HG02885 (cell line): ENCODE results near the gene PIK3R3.

Experiments used
- ATAC-seq: cut with Tn5 transposase; IDR thresholded peaks from one replicate; pipeline ENCODE4 v1.9.1; 2021; ENCODE audit warnings: mild to moderate bottlenecking; ENCODE audit not compliant: unreplicated experiment, poor library complexity

PIK3R3 gene

DNA sequence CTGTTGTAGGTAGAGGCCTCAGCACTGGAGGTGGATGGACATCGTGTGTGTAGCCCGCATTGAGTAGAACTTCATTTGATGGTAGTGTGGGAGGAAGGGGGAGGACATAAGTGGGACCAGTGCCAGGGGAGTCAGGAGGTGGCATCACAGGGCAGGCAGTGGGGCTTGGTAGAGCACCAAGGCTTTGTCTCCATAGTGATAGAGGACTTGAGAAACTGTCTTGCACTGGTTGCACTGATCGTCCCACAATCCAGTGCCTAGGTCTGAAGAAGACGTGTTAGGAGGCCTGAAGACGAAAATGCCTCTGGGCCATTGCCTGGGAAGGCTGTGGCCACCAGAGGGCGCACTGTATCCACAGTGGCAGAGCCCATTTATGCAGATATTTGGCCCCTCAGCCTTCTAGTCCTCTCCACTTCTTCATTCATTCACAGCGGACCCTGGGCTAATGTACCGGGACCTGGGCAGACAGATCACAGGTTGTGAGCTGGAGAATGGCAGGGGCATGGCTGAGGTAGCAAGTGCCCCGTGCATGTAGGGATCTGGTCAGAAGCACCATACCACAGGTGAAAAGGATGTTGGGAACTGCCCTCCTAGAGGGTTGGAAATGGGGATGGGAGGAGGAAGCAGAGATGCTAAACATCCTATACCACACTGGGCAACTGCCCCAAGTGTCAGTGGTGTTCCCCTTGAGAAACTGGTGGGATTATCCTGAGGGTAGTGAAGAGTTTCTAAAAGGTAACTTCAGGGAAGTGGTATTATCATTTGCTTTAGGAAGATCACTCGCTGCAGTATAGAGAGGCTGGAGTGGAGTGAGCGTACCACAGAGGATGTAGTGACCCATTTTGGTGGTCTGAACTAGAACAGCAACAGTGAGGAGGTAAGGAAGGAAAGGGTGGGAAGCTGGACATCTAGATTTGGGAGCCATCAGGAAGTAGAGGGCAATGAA is 95.3 kb downstream of the PIK3R3 start:
- ATAC-seq, result peak; percentile 52

DNA sequence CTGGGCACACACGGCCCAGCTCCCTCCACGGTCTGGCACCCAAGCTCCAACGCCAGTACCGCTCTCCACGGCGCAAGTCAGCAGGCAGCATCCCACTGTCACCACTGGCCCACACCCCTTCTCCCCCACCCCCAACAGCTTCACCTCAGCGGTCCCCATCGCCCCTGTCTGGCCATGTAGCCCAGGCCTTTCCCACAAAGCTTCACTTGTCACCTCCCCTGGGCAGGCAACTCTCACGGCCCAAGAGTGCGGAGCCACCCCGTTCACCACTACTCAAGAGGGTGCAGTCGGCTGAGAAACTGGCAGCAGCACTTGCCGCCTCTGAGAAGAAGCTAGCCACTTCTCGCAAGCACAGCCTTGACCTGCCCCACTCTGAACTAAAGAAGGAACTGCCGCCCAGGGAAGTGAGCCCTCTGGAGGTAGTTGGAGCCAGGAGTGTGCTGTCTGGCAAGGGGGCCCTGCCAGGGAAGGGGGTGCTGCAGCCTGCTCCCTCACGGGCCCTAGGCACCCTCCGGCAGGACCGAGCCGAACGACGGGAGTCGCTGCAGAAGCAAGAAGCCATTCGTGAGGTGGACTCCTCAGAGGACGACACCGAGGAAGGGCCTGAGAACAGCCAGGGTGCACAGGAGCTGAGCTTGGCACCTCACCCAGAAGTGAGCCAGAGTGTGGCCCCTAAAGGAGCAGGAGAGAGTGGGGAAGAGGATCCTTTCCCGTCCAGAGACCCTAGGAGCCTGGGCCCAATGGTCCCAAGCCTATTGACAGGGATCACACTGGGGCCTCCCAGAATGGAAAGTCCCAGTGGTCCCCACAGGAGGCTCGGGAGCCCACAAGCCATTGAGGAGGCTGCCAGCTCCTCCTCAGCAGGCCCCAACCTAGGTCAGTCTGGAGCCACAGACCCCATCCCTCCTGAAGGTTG is 97.6 kb downstream of the PIK3R3 start:
- no peak for ATAC-seq

DNA sequence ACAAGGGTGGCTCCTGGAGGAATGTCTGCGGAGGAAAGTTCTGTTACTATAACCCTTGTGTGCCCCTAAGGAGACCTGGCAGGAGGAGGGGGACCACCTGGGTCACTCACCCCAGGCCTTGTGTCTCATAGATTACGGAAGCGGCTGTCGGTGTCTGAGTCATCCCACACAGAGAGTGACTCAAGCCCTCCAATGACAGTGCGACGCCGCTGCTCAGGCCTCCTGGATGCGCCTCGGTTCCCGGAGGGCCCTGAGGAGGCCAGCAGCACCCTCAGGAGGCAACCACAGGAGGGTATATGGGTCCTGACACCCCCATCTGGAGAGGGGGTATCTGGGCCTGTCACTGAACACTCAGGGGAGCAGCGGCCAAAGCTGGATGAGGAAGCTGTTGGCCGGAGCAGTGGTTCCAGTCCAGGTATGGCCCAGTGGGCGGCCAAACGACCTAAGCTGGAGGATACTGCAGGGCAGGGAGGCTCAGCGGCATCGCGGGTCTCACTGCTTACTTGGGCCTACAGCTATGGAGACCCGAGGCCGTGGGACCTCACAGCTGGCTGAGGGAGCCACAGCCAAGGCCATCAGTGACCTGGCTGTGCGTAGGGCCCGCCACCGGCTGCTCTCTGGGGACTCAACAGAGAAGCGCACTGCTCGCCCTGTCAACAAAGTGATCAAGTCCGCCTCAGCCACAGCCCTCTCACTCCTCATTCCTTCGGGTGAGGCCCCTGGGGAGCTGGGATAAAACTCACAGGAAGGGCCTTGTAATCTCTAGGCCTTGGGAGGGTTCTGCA is 101.4 kb downstream of the PIK3R3 start:
- ATAC-seq, result no peak

DNA sequence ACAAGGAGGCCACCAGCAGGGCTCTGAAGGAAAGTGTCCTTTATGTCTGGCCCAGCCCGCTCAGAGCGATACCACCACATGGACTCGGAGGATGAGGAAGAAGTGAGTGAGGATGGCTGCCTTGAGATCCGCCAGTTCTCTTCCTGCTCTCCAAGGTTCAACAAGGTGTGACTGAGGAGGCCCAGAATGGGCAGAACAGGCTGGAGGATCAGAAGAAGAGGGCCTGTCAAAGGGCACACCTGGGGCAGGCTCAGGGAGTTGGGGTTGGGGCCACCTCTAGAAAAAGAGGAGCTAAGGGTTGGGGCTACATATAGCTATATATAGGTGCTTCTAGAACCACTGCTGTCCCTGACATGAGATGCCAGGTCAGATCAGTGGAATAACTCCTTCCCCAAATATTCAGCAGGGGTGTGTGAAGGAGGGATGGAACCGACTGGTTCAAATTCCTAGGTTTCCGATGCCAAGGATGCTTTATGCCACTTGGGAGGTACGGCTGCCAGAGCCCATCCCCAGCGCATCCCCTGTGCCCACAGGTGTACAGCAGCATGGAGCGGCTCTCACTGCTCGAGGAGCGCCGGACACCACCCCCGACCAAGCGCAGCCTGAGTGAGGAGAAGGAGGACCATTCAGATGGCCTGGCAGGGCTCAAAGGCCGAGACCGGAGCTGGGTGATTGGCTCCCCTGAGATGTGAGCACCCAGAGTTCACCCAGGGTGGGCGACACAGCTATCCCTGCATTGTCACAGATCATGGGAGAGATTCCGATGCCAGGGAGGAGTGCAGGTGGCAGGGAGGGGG is 102.2 kb downstream of the PIK3R3 start:
- ATAC-seq, result no peak

DNA sequence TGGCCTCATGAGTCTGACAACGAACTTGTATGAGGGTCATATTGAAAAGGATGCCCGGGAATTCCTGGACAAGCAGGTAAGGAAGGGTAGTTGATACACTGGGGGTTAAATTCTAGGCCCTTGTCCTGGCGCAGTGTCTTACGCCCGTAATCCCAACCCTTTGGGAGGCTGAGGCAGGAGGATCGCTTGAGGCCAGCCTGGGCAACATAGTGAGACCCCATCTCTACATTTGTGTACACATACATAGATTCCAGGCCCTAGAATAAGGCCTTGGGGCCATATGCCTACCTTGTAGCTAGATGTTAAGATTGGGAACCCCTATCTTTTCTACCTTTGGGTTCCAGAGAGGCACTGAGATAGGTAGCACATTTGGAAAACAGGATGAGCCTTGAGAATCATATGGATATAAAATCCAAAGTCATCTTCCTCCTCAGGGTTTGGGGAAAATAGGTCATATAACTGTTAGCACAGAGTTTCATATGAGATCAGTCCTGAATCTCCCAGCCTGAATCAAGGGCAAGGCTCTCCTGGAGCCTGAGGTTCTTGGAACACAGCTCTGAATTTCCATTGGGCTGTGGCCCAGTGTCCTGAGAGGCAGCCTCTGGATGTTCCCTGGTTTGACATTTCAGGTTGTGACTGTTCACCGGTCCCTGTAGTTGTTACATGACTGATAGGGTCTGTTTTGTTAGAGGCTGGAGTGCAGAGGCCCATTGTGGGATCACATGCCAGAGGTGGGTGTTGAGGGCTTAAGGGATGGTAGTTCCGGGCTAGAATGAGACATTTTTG is 104.4 kb downstream of the PIK3R3 start:
- no peak for ATAC-seq

DNA sequence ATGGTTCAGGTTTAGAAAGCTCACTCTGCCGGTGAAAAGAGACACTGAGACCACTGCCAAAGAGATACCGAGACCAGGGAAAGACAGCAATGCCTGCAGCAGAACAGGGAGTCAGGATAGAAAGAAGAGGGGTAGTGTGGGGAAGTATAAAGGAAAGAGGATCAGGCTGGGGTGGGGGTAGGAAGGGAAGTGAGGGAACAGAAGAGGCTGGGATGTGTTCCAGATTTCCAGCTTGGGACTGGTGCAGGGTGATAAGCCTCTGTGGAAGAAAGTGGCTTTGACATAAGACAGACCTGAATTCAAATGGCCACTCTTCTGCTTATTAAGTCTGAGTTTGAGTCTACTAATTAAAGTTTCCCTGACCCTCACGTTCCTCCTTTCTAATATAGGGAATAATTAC is 105.9 kb downstream of the PIK3R3 start:
- ATAC-seq, result no peak

DNA sequence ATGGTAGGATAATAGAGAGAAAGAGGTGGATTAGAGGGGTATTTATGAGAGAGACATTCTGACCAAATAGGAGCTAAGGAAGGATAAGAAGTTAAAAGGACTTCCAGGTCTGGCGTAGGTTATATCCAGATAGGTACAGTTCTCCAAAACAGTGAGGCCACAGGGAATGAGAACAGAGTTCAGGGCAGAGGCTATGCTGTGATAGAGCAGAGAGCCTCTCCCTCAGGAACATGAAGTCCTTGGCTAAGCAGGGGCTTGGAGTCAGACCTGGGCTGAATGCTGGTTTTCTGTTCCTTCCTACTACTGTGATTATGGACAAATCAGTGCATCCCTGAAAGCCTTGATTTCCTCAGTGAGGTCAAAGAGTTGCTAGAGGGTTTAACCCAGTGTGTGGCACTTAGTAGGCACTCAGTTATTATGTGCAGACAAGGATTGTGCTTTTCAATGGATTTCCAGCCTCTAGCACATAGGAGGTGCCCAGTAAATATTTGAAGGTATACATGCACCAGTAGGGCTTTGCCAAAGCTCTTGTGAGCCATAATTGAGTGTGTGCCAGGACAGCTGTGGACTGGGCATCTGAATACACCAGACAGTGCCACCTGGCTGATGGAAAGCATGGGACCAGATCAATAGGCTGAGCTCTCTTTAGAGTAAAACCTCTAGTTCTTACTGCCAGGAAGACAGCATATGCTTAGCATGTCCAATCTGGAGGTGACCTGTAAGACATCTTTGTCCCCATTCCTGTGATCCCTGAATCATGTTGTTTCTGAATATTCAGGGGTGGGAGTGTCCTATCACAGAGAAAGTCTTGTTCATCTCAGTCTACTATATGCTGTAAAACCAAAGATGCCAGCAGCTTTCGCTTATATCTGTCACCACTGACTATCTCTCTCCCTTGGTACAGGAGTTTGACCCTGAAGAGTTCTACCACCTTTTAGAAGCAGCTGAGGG is 111.1 kb downstream of the PIK3R3 start:
- ATAC-seq, result no peak

DNA sequence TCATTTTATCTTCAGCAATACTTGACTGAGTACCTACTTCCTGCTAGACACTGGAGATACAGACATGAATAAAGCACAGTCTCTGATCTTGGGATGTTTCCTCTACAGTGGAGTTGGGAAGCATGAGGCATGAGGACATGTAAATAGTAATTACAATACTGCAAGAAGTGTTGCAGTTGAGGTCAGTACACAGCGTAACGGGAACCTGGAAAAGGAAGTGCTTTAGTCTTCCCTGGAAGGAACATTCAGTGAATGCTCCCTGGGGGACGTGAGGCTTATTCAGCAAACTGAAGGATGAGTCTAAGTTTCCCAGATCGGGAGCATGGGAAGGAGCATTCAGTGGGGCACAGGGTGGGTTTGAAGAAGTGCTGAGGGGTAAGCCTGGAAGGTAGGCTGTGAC is 112.4 kb downstream of the PIK3R3 start:
- ATAC-seq, result no peak

DNA sequence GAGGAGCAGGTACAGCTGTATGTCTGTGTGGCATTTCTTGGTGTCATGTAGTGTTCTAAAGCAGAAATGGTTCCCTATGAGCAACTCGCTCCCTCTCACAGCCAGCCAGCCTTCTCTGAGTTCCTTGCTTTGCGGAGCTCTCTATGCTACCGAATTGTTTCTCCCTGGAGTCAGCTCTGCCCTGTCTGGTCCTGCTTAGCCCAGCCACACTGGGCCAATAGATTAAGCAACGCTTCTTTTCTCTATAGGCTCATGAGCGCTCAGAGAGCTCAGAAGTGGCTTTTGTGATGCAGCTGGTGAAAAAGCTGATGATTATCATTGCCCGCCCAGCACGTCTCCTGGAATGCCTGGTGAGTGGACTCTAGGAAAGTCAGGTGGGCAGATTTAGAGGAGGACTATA is 113.1 kb downstream of the PIK3R3 start:
- ATAC-seq, result no peak

DNA sequence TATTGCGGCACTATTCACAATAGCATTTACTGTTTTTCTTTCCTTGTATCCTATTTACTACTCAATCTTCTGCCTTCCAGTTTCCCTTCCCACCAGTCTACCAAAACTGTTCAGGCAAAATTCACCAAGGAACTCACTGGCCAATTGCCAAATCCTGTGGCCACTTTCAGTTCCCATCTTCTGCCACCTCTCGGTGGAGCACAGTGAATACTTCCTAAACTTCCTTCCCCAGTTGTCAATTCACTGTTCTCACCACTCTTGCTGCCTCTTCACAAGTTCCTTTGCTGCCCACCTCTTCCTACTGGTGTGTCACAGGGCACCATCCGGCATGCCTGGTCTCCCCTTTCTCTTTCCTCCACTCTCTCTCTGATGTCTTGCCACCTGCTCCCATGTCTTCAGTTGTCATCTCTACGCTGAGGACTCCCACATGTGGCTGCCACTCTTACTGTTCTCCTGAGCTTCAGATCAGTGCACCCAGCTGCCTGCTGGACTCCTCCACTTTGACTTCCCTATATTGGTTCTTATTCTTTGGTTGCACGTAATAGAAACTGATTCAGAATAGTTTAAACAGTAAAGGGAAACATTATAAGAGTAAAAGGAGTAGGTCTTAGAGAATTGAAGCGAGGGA is 114.4 kb downstream of the PIK3R3 start:
- no peak for ATAC-seq

DNA sequence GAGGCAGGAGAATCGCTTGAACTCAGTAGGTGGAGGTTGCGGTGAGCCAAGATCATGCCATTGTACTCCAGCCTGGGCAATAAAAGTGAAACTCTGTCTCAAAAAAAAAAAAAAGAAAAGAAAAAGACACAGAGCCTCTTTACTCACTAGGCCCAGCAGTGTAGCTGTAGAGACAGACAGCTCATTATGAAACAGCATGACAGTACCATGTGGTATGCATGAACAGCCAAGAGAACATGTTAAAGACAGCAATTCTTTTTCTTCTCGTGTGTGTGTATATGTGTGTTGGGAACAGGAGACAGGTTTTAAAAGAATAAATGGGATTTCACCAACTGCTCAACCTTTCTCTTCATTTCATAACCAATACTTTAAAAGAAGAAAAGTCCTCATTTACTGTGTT is 118.8 kb downstream of the PIK3R3 start:
- no peak for ATAC-seq

DNA sequence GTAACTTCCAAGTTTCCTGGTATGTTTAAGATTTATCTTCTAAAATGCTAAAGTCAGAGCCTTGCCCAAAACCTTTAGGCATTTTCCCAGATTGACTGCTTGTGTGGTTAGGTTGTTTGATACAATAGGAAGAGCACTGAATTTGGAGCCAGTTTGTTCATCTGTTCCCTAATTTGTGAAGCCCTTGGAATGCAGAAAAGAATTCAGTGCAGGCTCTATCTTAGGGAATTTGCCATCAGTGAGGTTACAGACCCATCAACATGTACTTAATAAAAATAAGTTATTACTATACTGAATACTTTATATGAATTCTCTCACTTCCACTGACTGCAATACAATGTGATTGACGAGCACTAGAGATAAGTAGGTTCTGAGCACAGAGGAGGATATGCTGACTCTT is 120.2 kb downstream of the PIK3R3 start:
- ATAC-seq, result no peak

DNA sequence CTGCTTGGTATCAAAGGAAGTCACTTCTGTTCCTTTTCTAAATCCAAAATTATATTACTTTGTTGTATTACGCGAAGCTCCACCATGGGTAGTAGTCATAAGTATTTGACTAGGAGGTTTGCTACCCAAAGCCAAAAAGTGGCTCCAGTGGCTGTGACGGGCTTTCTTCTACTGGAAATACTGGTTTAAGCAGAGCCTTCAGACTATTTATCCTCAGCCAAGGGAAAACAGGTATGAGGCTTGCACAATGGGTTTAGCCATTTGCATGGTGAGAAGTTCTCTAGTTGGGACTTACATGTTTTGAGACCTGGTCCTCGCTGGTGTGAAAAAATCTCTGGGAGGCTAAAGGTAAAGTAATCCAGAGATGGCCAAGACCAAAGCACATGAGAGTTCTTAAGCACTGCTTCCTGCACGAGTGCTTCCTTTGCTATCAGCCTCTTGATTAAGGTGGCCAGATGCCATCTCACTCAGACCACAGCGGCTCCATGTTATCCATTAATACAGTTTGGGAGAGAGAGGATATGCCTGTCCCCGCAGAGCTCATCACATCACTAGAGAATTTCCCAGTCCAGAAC is 121.2 kb downstream of the PIK3R3 start:
- ATAC-seq, result no peak

DNA sequence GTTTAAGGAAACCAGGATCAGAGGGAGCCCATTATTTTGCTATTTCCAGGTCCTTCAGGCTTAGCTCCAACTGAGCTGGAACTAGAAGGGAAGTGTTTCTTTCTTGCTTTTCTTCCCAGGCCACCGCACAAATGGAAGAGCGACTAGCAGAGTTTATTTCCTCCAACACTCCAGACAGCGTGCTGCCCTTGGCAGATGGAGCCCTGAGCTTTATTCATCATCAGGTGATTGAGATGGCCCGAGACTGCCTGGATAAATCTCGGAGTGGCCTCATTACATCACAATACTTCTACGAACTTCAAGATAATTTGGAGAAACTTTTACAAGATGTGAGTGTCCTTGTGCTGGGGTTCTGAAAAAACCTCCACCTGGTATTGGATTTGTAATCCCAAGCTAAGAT is 121.8 kb downstream of the PIK3R3 start:
- no peak for ATAC-seq

DNA sequence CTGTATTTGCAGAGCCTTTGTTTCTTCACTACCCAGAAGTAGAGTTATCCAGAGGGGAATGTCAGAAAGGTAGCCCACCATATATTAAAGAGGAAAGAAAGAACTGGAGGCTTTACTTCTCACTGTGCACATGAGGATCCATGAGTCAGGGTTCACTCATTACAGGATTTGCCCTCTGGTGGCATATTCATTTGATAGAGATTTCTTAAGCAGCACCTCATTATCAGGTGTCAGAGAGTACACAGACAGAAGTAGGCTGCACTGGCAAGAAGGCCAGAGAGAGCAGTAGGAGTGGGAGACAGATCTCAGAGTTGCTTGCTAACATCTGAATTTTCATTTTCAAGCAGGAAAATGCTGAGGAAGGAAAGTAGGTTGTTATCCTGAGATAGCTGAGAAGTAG is 123.8 kb downstream of the PIK3R3 start:
- ATAC-seq, result no peak

DNA sequence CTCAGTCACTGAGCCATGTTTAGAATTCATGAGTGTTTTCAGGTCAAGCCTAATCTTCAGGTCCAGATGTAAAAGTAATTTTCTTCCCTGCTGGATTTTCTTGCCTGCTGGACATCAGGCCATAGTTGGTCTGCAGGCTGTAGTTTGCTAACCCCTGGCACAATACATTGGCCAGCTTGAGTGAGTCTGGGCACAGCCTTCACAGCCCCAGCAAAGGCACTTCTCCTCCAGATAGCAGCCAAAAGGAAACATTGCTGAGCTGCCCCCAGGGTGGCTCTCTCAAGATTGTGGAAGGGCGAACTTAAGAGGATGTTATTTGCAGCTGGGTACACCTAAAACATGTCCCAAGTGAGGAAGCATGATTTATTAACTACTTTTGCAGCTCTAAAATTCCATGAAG is 126.8 kb downstream of the PIK3R3 start:
- no peak for ATAC-seq

DNA sequence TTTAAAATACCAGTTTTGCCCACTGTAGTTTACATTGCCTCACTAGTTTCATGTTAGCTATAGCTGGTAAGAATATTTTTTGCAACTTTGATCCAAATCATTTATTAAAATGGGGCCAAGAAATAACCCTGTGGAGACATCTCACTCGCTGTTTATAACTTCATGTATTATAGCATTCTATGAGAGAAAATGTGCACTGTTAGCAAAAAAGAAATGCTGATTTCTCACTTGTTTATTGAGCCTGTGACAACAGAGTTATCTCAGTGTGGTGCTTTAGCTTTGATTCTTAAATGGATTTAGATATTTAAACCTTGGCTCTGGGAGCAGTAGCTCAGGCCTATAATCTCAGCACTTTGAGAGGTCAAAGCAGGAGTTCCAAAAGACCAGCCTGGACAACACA is 127.9 kb downstream of the PIK3R3 start:
- no peak for ATAC-seq
